ENCODE results near the gene KAZALD1. TPM values are rescaled to one million over a fixed set of nuclear protein-coding genes. Genes with fewer than 3 reads are reported as not detected.

Gene KAZALD1
- polyA plus RNA-seq, 2 of the 4 experiments (the other 2 are of a cell fraction), result 4.3 to 4.5 TPM

DNA sequence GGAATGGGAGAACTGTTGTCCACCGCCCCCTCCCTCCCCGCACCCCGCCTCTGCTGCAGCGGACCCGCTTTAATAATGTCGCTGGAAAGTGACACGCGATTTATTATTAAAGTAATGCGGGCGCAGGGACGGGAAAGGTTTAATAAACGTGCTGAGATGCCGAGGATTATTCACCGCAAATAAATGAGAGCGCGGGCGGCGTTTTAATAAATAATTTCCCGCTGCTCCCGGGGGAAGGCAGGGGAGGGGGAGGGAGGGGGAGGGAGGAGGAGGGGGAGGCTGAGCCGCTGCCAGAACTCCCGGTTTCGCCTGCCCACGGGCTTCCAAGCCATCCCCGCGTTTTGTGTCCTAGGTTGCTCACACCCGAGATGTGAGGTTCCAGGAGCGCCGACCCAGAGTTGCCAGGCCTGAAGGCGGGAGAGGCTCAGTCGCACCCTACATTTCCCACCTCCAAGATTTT, 5.1 kb downstream of the KAZALD1 start:
- peak overlapping the region; percentile 84 for H3K4me2 ChIP-seq
- H3K27ac ChIP-seq, result peak overlapping the region; percentile 87 to 91
- POLR2A ChIA-PET, result interaction anchor here (0.6 to 2.1 kb wide), 5 partner anchors 16 to 749 kb away, joined by 3 to 17 read pairs (median 6); partner anchors contain the start of genes PDZD7 and SFXN3
- DNase-seq (ENCODE audit: low read depth in 1 of 2, low spot score in 1 of 2) (peak in 1 of 2 experiments; percentile 36), FAIRE-seq (no peak), ATAC-seq (peak; percentile 15)
- peaks cover 26% of the 10 kb centered on the region for H3K4me1 ChIP-seq
- under 1% methylated on average over 25 of the region's 31 CpGs for WGBS (ENCODE audit: missing lambda C conversion rate)
- TF ChIP-seq FOSB (CRISPR knock-in tag; IDR thresholded peaks at IDR 0.05), result no peak
- no peak for TF ChIP-seq MAZ (IDR thresholded peaks at IDR 0.05; ENCODE audit: borderline replicate concordance, low read depth, low read length)
- no peak for TF ChIP-seq FOXS1 (CRISPR knock-in tag; IDR thresholded peaks at IDR 0.05)
- no peaks in the 10 kb centered on the region for H3K9me3 ChIP-seq
- peak overlapping the region; percentile 57 for H3K4me3 ChIP-seq
- CTCF ChIA-PET, result interaction anchor here (0.6 to 65.1 kb wide), 8 partner anchors 10 to 74 kb away, joined by 3 to 2364 read pairs (median 4); partner anchors contain the start of genes KAZALD1, PDZD7 and SFXN3

DNA sequence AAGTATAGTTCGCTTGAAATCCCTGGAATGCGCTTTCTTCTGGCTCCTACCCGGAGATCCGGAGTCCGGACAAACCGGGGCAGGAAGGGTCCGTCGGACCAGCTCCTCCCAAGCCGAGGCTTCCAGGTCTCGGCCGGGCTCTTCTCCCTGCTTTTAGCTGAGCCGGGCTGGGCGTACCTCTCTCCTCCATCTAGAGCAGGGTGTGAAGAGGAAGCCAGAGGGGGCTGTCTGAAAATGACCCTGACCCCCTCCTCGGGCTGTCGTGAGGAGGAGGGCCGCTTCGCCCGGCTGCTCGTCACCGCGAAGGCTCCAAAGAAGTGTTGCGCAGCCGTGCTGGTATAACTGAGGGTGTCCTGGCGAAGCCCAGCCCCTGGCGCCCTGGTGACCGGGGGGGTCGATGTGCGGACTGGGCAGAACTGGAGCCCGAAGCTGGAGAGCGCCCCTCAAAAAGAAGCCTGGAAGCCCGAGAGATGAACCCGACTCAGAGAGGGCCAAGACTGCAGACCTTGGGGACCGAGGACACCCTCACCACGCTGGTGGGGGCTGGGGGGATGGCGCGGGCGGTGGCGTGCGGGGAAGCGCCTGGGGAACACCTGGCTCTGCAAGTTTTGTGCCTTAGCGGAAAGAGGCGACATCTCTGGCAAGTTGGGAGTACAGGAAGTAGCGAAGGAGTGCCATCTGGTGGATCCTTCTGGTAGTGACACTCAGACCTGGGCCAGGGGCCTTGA, 5.7 kb downstream of the KAZALD1 start:
- DNase-seq (ENCODE audit: low read depth in 1 of 2, low spot score in 1 of 2) (peak; percentile 84 to 90), FAIRE-seq (peak; percentile 28), ATAC-seq (peak; percentile 37 to 67)
- TF ChIP-seq, protein P1, sequence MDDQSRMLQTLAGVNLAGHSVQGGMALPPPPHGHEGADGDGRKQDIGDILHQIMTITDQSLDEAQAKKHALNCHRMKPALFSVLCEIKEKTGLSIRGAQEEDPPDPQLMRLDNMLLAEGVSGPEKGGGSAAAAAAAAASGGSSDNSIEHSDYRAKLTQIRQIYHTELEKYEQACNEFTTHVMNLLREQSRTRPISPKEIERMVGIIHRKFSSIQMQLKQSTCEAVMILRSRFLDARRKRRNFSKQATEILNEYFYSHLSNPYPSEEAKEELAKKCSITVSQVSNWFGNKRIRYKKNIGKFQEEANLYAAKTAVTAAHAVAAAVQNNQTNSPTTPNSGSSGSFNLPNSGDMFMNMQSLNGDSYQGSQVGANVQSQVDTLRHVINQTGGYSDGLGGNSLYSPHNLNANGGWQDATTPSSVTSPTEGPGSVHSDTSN (IDR thresholded peaks at IDR 0.05), result no peak
- TF ChIP-seq RAD21 (conservative IDR thresholded peaks at IDR 0.05 in 1 of 2, IDR thresholded peaks at IDR 0.05 in 1 of 2) (peak; percentile 78 to 82), MAFK (IDR thresholded peaks at IDR 0.05; ENCODE audit: partially characterized antibody) (peak; percentile 24), MAX (IDR thresholded peaks at IDR 0.05) (peak; percentile 59), POLR2A (IDR thresholded peaks at IDR 0.05; ENCODE audit: low read length) (peak; percentile 21; the same call in 1 of the 2 replicates), SMC3 (IDR thresholded peaks at IDR 0.05) (peak; percentile 89), MYC (IDR thresholded peaks at IDR 0.05; ENCODE audit: borderline replicate concordance, low read length) (no peak), HOXA7 (CRISPR knock-in tag; IDR thresholded peaks at IDR 0.05) (no peak)
- TF ChIP-seq, protein P2, sequence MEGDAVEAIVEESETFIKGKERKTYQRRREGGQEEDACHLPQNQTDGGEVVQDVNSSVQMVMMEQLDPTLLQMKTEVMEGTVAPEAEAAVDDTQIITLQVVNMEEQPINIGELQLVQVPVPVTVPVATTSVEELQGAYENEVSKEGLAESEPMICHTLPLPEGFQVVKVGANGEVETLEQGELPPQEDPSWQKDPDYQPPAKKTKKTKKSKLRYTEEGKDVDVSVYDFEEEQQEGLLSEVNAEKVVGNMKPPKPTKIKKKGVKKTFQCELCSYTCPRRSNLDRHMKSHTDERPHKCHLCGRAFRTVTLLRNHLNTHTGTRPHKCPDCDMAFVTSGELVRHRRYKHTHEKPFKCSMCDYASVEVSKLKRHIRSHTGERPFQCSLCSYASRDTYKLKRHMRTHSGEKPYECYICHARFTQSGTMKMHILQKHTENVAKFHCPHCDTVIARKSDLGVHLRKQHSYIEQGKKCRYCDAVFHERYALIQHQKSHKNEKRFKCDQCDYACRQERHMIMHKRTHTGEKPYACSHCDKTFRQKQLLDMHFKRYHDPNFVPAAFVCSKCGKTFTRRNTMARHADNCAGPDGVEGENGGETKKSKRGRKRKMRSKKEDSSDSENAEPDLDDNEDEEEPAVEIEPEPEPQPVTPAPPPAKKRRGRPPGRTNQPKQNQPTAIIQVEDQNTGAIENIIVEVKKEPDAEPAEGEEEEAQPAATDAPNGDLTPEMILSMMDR (IDR thresholded peaks at IDR 0.05), result peak; percentile 89
- TF ChIP-seq, protein P3, sequence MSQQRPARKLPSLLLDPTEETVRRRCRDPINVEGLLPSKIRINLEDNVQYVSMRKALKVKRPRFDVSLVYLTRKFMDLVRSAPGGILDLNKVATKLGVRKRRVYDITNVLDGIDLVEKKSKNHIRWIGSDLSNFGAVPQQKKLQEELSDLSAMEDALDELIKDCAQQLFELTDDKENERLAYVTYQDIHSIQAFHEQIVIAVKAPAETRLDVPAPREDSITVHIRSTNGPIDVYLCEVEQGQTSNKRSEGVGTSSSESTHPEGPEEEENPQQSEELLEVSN (IDR thresholded peaks at IDR 0.05; ENCODE audit: borderline replicate concordance, low read depth), result peak; percentile 38; the same call in 1 of the 2 replicates
- Histone ChIP-seq H3K4me1 (peaks cover 21% of the 10 kb centered on the region), H3K9me3 (no peaks in the 10 kb centered on the region), H3K4me3 (peak overlapping the region; percentile 57), H3K27ac (peak overlapping the region; percentile 87 to 91), H3K4me2 (peak overlapping the region; percentile 84)
- WGBS (ENCODE audit: missing lambda C conversion rate), result 3% methylated on average over 35 of the region's 43 CpGs
- ChIA-PET CTCF (interaction anchor here (0.5 to 65.1 kb wide), 10 partner anchors 9 to 502 kb away, joined by 3 to 2364 read pairs (median 4); partner anchors contain the start of genes KAZALD1, PDZD7 and SFXN3), POLR2A (interaction anchor here (0.6 to 2.1 kb wide), 5 partner anchors 17 to 749 kb away, joined by 3 to 17 read pairs (median 6); partner anchors contain the start of genes PDZD7 and SFXN3)

DNA sequence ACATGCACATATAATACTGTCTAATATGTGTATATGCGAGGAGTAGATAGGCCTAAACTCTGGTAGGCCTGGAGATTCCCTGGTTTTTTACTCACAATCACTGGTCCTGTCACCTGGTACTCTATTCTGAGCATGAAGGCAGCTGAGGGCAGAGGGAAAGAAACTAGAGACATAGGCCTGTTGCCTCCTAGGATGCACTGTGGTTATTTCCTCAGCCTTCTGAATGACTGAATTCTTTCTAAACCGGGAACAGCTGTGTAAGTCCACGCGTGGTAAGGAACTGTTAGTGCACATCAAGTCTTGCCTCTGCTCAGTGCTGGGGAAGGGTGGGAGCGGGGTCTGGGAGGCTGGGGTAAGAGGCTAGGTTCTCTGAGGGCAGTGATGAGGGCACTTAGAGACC, 7.7 kb downstream of the KAZALD1 start:
- FAIRE-seq (no peak), ATAC-seq (no peak), DNase-seq (ENCODE audit: low read depth in 1 of 2, low spot score in 1 of 2) (no peak)
- Histone ChIP-seq H3K9me3 (no peaks in the 10 kb centered on the region), H3K4me2 (no peak overlapping the region), H3K4me1 (peaks cover 12% of the 10 kb centered on the region), H3K27ac (no peak overlapping the region), H3K4me3 (no peak overlapping the region)
- WGBS (ENCODE audit: missing lambda C conversion rate), result 71% methylated on average over 5 of the region's 5 CpGs
- POLR2A ChIA-PET, result no interaction called here
- no peak for TF ChIP-seq TFCP2L1 (CRISPR knock-in tag; IDR thresholded peaks at IDR 0.05)
- no peak for TF ChIP-seq MAFK (IDR thresholded peaks at IDR 0.05; ENCODE audit: partially characterized antibody)
- no peak for TF ChIP-seq HDAC2 (IDR thresholded peaks at IDR 0.05)
- TF ChIP-seq ESRRA (IDR thresholded peaks at IDR 0.05; ENCODE audit: borderline replicate concordance, low read length), result no peak
- no peak for TF ChIP-seq RARB (CRISPR knock-in tag; IDR thresholded peaks at IDR 0.05)
- TF ChIP-seq HOXA7 (CRISPR knock-in tag; IDR thresholded peaks at IDR 0.05), result no peak
- TF ChIP-seq ZC3H11A (IDR thresholded peaks at IDR 0.05), result no peak
- TF ChIP-seq POLR2A (IDR thresholded peaks at IDR 0.05; ENCODE audit: low read length), result no peak
- TF ChIP-seq EHF (CRISPR knock-in tag; IDR thresholded peaks at IDR 0.05), result no peak
- TF ChIP-seq MAX (IDR thresholded peaks at IDR 0.05), result no peak
- no peak for TF ChIP-seq FOSB (CRISPR knock-in tag; IDR thresholded peaks at IDR 0.05)
- no peak for TF ChIP-seq BCL3 (IDR thresholded peaks at IDR 0.05)
- TF ChIP-seq CBX2 (IDR thresholded peaks at IDR 0.05; ENCODE audit: borderline replicate concordance, low read depth), result no peak
- TF ChIP-seq, protein P1 (IDR thresholded peaks at IDR 0.05), result no peak
- TF ChIP-seq ZSCAN20 (CRISPR knock-in tag; IDR thresholded peaks at IDR 0.05), result no peak
- no peak for TF ChIP-seq RFX5 (IDR thresholded peaks at IDR 0.05)
- CTCF ChIA-PET, result interaction anchor here (1.3 to 65.1 kb wide), 4 partner anchors 8 to 73 kb away, joined by 4 to 2364 read pairs (median 1186); partner anchors contain the start of genes KAZALD1, PDZD7 and SFXN3
